Transverse colon (tissue), 4 donors: Measurements from ENCODE around the gene SEZ6. TPM values are rescaled to one million over a fixed set of nuclear protein-coding genes. Genes with fewer than 3 reads are reported as not detected.

Source experiments
- DNase-seq: peaks from one replicate; pipeline ENCODE4 v3.0.0-alpha.2; 2019
- H3K27ac ChIP-seq, 4 donors: fragments of 200-600 bp; sonication (generic); 2 replicates each; pipeline ENCODE4 v1.5.1; 2016 to 2018; ENCODE audit warnings: inconsistent platforms in 4 of 4
- H3K27me3 ChIP-seq: fragments of 200-600 bp; sonication (generic); 2 replicates; pipeline ENCODE4 v1.5.1; 2017; ENCODE audit warnings: inconsistent platforms
- H3K36me3 ChIP-seq, 4 donors: fragments of 200-600 bp; sonication (generic); 2 replicates each; pipeline ENCODE4 v1.5.1; 2017 to 2019; ENCODE audit warnings: inconsistent platforms in 4 of 4
- H3K4me1 ChIP-seq, 4 donors: fragments of 200-600 bp; sonication (generic); 2 replicates each; pipeline ENCODE4 v1.5.1; 2017 to 2020; ENCODE audit warnings: inconsistent platforms in 4 of 4
- H3K4me3 ChIP-seq, 4 donors: fragments of 200-600 bp; sonication (generic); 1 replicate in 1 of 4; 2 replicates in 3 of 4; pipeline versions ENCODE4 v1.5.1 to v1.6.1; 2017 to 2019; ENCODE audit warnings: inconsistent platforms in 4 of 4
- H3K9me3 ChIP-seq, 2 donors: fragments of 200-600 bp; sonication (generic); 2 replicates each; pipeline ENCODE4 v1.5.1; 2017 to 2019; ENCODE audit warnings: inconsistent platforms in 2 of 2
- EP300 ChIP-seq: sonication (generic); formaldehyde crosslinking; IDR thresholded peaks from one replicate; pipeline ENCODE4 v1.6.1; 2017; ENCODE audit warnings: antibody characterized with exemption, low read depth
- POLR2A ChIP-seq: fragments of 450-650 bp; IDR thresholded peaks from one replicate; pipeline ENCODE4 v1.6.1; 2016; ENCODE audit warnings: antibody characterized with exemption, mild to moderate bottlenecking, moderate library complexity
- POLR2AphosphoS5 ChIP-seq, 3 donors: sonication (generic); formaldehyde crosslinking; IDR thresholded peaks; one replicate each; pipeline ENCODE4 v1.6.1; 2016; ENCODE audit warnings: antibody characterized with exemption in 3 of 3
- WGBS, 2 donors: methylation state at CpG; one replicate each; pipeline ENCODE4 v1.1.5; 2018; ENCODE audit warnings: low coverage in 1 of 2; 5-methylcytosine and 5-hydroxymethylcytosine counted together
- in situ Hi-C, 4 donors: fragments of 200-750 bp; cut with MboI; loops; one replicate each; pipeline versions ENCODE4 v1.15.0 to v1.15.1; 2017; ENCODE audit warnings: low sequenced_read_pairs in 3 of 4, low pct_ligation_motif_present in 1 of 4, low pct_unique_long_range_greater_than_20kb in 1 of 4
- intact Hi-C: fragments of 100-400 bp; cut with DNase I; formaldehyde crosslinking; loops from one replicate; pipeline ENCODE4 v1.15.1; 2023; ENCODE audit warnings: low total_unique reads
- total RNA-seq, 4 donors: library from RNA; depleted of rRNA; stranded (reverse); fragments of >200 nt; gene quantifications; one replicate each; pipeline ENCODE4 v1.1.0, GENCODE V29; 2016
- TF ChIP-seq, protein P1 (sequence below), 5 experiments: fragments of 200-600 bp in 3 of 5; fragments of 450-650 bp in 2 of 5; sonication (generic) in 3 of 5; IDR thresholded peaks; 1 replicate in 2 of 5; 2 replicates in 3 of 5; pipeline ENCODE4 v1.5.1; 2016 to 2017; ENCODE audit warnings: antibody characterized with exemption in 5 of 5, inconsistent platforms in 3 of 5, mild to moderate bottlenecking in 2 of 5, moderate library complexity in 1 of 5

The SEZ6 gene
- total RNA-seq, 4 donors from 2014 or later, result 0.14 TPM; not detected in 3

DNA sequence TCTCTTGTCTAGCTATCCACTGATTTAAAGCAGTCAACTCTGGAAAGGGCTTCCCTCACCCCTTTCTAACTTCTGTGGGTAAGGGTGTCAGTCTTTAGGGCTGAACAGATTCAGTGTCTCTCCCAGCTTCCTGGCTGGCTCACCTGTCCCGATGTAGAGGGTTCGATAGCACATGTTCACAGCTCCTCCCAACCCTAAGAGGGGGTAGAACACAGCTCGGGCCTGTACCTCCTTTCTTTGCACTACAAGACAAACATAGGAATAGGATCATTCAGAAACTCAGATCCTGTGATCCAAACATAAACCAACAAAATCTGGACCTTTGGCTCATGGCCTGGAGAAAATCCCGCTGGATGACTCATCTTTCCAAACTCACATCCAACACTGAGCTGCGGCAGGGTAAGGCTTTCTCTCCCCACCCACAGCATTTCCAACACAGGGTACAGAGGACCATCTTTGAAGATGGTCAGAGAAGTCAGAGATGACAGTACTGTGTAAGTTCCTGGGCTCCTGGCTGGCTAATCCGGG is 97.1 kb downstream of the SEZ6 start:
- DNase-seq, result peak; percentile 43
- WGBS, 2 donors, result 48 to 57% methylated on average over 4 to 6 of the region's 6 CpGs

GRCh38 chr17:28907709-28908475 is 97.9 kb downstream of the SEZ6 start:
- DNase-seq, result no peak
- in situ Hi-C loops, result loop anchor here in 2 of 4 donors (25.0 kb wide), 1 partner anchor 146 kb away; no protein-coding TSS in a partner anchor
- Histone ChIP-seq H3K4me3 (no peak overlapping the region), H3K27me3 (no peaks in the 10 kb centered on the region), H3K27ac (peak overlapping the region; percentile 68 to 77 (median 77)), H3K4me1 (peaks cover 23 to 43% (median 34%) of the 10 kb centered on the region in 4 donors), H3K9me3 (no peaks in the 10 kb centered on the region), H3K36me3 (peaks cover 0 to 48% (median 19%) of the 10 kb centered on the region in 4 donors)
- intact Hi-C loops, result no loop called here
- TF ChIP-seq, protein P1, sequence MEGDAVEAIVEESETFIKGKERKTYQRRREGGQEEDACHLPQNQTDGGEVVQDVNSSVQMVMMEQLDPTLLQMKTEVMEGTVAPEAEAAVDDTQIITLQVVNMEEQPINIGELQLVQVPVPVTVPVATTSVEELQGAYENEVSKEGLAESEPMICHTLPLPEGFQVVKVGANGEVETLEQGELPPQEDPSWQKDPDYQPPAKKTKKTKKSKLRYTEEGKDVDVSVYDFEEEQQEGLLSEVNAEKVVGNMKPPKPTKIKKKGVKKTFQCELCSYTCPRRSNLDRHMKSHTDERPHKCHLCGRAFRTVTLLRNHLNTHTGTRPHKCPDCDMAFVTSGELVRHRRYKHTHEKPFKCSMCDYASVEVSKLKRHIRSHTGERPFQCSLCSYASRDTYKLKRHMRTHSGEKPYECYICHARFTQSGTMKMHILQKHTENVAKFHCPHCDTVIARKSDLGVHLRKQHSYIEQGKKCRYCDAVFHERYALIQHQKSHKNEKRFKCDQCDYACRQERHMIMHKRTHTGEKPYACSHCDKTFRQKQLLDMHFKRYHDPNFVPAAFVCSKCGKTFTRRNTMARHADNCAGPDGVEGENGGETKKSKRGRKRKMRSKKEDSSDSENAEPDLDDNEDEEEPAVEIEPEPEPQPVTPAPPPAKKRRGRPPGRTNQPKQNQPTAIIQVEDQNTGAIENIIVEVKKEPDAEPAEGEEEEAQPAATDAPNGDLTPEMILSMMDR (IDR thresholded peaks at IDR 0.05), result no peak
- TF ChIP-seq EP300 (no peak), POLR2A (no peak)
- WGBS, 2 donors, result 70 to 72% methylated on average over 2 to 3 of the region's 3 CpGs

More for the DNA sequence above, 97.1 kb downstream of the SEZ6 start:
- Histone ChIP-seq H3K4me1 (peaks cover 20 to 39% (median 29%) of the 10 kb centered on the region in 4 donors), H3K27me3 (no peaks in the 10 kb centered on the region), H3K27ac (peak overlapping the region; percentile 68 to 77 (median 77)), H3K36me3 (peaks cover 0 to 55% (median 19%) of the 10 kb centered on the region in 4 donors), H3K9me3 (no peaks in the 10 kb centered on the region), H3K4me3 (no peak overlapping the region)
- TF ChIP-seq POLR2AphosphoS5 (IDR thresholded peaks at IDR 0.05), result peak in 2 of 3 donors; percentile 30 to 38
- TF ChIP-seq, protein P1 (IDR thresholded peaks at IDR 0.05), result no peak
- no peak for TF ChIP-seq EP300
- in situ Hi-C loops, result loop anchor here in 2 of 4 donors (25.0 kb wide), 1 partner anchor 146 kb away; no protein-coding TSS in a partner anchor
- intact Hi-C loops, result no loop called here

DNA sequence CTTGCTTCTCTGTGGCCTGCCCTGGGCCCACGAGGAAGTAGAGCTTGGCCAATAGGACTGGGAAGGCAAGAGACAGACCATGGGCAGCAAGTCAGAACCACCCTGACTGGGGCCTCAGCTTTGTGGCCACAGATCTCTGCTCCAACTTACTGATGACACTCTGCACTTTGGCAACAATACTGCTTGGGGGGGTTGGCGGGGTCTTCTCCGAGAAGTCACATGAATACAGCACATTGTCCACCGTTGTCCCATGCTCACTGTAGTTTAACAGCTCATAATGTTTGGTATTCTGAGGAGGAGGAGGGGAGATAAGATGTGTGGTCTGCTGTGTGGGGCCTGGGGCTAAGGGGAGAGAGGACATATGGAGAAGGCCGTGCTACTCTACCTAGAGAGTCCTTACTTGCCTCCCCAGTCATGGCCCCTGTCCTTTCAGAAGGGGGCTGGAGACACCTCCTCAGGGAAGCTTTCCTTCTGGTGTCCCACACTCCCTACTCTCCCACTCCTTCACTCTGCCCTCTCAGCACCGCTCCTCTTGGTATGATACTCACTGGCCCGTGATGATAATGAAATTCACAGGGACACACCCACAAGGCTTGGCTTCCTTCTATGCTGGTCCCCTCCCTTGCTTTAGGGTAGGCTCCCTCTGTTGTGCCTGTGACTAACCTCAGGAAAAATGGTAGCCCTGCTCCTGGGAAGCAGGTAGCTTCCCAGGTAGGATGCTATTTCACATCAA is 99.0 kb downstream of the SEZ6 start:
- peak overlapping the region; percentile 68 to 77 (median 77) for H3K27ac ChIP-seq
- no peak for DNase-seq
- in situ Hi-C loops, result loop anchor here in 2 of 4 donors (25.0 kb wide), 1 partner anchor 145 kb away; no protein-coding TSS in a partner anchor

More for the DNA sequence above, 99.0 kb downstream of the SEZ6 start:
- Histone ChIP-seq H3K9me3 (no peaks in the 10 kb centered on the region), H3K4me1 (peaks cover 18 to 36% (median 30%) of the 10 kb centered on the region in 4 donors), H3K4me3 (no peak overlapping the region), H3K36me3 (peaks cover 0 to 39% (median 17%) of the 10 kb centered on the region in 4 donors), H3K27me3 (no peaks in the 10 kb centered on the region)
- intact Hi-C loops, result no loop called here
- TF ChIP-seq EP300 (no peak), POLR2AphosphoS5 (IDR thresholded peaks at IDR 0.05) (no peak), POLR2A (no peak)
- TF ChIP-seq, protein P1 (IDR thresholded peaks at IDR 0.05), result no peak
- WGBS, 2 donors, result 73% methylated on average over 7 of the region's 7 CpGs; no CpG with 5 or more reads in 1 of the 2 donors
